GM18502 (cell line): ENCODE data around the gene ZNF784.
A peak's percentile ranks its signal among the peaks of the same experiment; 100 is the strongest.

Experiments used
- ATAC-seq: cut with Tn5 transposase; IDR thresholded peaks from one replicate; pipeline ENCODE4 v1.9.1; 2021; ENCODE audit warnings: mild to moderate bottlenecking; ENCODE audit not compliant: unreplicated experiment, poor library complexity

The ZNF784 gene, protein sequence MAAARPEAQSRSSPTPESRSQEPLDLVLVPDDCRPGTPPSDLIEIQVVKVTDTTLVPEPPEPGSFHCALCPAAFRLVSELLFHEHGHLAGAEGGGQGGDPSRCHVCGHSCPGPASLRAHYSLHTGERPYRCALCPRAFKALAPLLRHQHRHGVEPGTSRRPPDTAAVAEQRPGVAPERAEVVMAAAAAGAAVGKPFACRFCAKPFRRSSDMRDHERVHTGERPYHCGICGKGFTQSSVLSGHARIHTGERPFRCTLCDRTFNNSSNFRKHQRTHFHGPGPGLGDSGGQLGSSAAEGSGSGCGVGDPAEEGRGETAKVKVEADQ

DNA sequence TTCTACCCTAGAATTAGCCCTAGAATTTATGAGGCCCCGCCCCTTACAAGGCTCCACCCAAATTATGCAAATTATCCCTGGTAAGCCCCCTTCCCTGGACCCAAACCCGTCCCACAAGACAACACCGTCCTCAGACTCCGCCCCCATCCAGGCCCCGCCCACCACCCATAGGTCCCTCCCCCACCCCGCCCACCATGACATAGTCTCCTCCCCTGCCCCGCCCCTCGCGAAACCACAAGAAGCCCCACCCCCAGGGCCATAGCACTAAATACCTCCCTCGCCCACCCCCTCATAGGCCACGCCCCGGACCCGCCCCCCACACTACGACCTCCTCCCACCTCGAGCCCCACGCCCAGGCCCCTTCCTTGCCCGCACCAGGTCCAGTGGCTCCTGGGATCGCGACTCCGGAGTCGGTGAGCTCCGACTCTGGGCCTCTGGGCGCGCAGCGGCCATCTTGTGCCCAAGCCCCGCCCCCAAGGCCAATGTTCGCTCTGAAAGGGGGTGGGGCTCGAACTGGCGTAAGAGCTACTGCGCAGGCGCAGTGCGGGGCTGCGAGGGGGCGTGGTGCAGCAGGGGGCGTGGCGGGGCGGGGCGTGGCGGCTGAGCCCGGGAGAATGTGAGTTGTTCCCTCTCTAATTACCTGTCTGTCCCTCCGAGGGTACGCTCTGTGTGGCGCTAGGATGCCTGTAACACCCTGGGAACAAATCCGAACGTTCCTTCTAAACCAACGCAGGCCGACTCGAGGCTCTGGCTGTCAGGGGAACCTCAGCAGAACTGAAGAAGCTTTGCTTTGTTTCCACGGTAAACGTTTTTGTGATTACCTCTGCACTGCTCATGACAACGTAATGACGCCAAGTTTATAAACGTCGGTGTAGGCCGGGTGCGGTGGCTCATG is at the start of gene ZNF784:
TSS of gene ZNF784 (minus strand) at position 458 of the 895 bp plus-strand sequence. CDS start at position 453, 5 bp downstream.
- ATAC-seq, result peak; percentile 63

DNA sequence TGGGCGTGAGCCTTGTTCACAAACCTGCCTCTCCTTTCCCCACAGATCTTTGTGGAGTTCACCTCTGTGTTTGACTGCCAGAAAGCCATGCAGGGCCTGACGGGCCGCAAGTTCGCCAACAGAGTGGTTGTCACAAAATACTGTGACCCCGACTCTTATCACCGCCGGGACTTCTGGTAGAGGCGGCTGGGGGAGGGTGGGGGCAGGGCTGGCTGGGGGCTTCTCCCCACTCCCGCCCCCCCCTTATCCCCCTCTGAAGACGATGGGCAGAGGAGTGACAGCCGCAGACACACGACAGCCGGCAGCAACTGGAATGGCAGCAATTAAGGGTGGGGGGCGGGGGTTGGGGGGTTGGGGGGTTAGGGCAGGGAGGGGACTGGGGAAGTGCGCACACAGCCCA is 49.5 kb upstream of the ZNF784 start:
- ATAC-seq, result no peak

DNA sequence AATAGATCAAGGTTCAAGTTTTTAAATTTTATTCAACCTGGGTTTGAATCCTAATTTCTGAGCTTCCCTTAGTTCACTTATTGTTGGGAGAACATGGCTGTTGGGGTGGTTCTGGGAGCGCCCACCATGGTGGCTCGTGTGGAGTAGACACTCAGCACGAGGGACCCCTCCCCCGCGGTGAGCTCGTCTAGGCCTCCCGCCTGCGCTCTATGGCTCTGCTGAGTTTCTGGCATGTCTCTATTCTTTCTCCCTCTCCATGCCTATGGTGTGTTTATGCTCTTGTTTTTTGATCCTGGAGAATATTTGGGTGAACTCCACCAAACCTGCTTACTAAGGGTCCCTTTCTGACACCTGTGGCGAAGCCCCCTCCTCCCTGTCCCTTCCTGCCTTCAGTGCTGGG is 49.1 kb upstream of the ZNF784 start:
- no peak for ATAC-seq

GRCh38 chr19:55672418-55672817 is 48.1 kb upstream of the ZNF784 start:
- no peak for ATAC-seq

DNA sequence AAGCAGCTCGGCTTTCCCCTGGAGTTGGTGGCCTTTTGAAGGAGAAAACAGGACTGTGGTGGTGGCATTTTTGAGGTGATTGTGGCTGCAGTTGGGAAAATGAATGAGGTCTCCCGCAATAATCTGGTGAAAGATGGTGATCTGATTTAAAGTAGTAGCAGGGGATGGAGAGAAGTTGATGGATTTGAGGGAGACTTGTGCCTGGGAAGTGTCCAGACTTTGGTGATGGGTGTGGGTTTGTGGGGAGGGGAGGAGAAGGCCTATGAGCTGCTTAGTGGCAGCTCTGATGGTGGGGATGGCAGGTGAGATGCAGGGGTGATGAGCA is 46.6 kb upstream of the ZNF784 start:
- no peak for ATAC-seq

GRCh38 chr19:55670280-55671053 is 46.1 kb upstream of the ZNF784 start:
- no peak for ATAC-seq

DNA sequence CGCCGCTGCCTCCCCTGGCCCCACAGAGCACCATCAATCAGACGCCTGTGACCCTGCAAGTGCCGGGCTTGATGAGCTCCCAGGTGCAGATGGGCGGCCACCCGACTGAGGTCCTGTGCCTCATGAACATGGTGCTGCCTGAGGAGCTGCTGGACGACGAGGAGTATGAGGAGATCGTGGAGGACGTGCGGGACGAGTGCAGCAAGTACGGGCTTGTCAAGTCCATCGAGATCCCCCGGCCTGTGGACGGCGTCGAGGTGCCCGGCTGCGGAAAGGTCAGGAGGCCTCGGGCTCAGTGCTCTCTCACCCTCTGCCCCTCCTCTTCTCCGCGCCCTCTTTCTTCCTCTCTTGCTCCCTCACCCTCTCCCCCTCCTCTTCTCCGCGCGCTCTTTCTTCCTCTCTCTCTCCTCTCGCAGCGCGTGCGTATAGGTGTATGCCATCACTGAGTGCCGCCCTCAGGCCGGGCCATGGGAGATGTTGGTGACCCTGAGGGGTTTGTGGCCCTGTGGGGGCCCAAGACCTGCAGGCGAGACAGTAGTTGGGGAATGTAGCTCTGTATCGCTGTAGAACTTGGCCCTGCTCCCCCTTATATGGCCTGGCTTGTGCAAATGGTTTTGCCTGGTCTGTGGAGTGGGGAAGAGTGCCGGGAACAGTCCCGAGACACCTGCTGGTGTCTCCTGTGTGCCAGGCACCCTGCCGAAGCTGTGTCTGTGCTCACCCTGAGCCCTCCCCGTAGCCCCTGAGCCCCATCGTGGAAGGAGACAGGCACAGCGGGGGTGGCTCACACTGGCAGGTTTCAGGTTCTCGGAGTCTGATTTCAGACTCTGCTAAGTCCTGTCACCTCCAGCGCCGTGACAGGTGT is 45.3 kb upstream of the ZNF784 start:
- ATAC-seq, result no peak

DNA sequence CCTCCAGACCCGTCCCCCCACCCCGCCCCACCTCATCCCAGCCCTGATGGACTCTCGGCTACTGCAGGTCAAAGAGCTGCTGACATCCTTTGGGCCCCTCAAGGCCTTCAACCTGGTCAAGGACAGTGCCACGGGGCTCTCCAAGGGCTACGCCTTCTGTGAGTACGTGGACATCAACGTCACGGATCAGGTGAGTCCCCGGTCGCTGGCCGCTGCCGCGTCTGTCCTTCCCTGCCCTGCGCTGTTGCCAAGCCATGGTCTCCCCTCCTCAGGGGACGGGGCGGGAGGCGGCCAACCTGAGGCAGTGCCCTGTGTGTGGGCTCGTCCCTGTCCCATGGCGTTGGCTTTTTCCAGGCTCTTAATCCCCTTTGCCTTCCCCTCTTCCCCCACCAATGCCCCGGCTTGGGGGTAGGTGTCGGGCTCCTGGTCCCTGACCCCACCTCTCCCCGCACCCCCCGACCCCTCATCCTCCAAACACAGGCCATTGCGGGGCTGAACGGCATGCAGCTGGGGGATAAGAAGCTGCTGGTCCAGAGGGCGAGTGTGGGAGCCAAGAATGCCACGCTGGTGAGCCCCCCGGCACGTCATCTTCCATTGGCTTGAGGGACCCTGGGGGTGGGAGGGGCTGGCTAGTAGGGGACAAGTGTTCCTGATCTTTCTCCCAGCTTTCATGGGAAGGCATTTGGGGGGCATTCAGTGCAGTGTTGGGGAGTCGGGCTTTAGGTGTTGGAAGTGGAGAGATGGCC is 44.4 kb upstream of the ZNF784 start:
- ATAC-seq, result no peak

- no peak for ATAC-seq
Observed at GRCh38 chr19:55667958-55668357, 43.6 kb upstream of the ZNF784 start.

DNA sequence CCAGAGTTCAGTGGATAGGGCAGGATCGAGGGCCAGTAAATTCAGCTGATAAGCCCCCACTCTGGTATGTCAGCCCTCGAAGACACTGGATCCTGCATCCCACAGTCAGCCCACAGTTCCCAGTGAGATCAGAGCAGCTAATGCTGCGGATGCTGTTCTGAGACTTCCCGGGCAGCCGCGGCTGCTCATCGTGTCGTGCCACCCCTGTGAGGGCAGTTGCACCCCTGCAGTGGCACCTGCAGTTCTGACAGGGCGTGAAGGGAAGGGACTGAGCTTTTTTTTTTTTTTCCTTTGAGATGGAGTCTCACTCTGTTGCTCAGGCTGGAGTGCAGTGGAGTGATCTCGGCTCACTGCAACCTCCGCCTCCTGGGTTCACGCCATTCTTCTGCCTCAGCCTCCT is 43.1 kb upstream of the ZNF784 start:
- no peak for ATAC-seq

DNA sequence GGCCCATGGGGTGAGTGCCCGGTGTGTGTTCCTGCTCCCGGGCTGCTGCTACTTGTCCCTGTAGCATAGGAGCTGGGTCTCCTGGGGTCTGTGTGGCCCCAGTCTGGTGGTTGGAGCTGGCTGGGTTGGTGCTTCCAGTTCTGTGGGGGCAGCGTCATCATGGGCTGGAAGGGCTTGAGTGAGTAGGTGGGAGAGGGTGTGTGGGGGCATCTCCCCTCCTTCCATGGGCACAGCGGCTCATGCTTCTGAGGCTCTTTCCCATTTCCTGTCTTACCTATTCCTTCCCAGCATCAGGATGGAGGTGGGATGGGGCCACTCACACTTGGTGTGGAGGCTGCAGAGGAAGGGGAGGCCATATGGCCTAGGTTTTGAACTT is 42.6 kb upstream of the ZNF784 start:
- ATAC-seq, result no peak

GRCh38 chr19:55666343-55667005 is 42.1 kb upstream of the ZNF784 start:
- no peak for ATAC-seq

- ATAC-seq, result no peak
Observed at GRCh38 chr19:55663846-55664536, 39.6 kb upstream of the ZNF784 start.

DNA sequence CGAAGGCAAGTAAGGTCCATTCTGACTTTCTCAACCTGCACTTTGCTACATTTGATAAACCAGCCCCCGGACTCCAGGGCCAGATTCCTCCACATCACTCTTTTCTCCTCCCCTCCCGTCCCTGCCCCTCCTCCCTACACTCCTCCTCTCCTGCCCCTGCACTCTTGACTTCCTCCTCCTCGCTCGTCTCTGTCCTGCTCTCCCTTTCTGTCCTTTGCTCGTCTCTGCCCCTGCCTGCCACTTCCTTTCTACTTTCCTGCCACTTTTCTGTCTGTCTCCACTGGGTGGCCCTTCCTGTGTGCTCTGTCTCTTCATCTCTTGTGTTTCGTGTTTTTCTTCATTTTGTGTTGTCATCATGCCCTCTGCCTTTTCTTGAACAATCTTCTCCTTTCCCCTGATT is 37.5 kb upstream of the ZNF784 start:
- ATAC-seq, result no peak

GRCh38 chr19:55660991-55661390 is 36.6 kb upstream of the ZNF784 start:
- ATAC-seq, result no peak

DNA sequence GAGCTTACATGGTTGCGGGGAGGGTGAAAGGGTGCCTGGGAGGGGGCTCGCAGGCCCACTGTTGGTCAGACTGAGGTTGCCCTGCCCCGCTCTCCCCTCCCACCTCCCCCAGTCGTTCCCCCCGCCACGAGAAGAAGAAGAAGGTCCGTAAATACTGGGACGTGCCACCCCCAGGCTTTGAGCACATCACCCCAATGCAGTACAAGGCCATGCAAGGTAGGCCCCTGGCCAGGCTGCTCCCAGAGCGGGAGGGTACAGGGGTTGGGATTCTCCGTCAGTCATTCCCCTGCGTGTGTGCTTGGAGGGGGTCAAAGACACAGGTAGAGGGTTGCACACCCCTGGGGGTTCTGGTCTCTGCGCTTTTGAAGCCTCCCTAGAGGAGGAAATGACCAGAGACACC is 36.0 kb upstream of the ZNF784 start:
- ATAC-seq, result no peak

DNA sequence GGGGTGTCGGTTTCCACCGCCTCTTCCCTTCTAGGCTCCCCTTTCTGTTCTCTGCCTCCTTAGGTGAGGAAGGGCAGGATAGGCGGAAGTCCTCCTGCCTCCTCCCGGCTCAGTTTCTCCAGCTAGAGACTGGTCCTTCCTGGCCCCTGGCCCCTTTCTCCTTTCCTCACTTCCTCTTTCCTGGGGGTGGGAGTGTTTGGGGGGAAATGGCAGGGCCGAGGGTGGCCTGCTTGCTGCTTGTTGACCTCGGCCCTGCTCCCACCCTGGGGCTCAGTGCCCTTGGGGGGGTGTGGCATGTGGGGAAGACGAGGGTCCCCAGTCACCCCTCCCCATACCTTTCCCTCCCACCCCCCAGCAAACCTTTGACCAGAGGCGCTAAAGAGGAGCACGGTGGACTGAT is 35.5 kb upstream of the ZNF784 start:
- no peak for ATAC-seq

DNA sequence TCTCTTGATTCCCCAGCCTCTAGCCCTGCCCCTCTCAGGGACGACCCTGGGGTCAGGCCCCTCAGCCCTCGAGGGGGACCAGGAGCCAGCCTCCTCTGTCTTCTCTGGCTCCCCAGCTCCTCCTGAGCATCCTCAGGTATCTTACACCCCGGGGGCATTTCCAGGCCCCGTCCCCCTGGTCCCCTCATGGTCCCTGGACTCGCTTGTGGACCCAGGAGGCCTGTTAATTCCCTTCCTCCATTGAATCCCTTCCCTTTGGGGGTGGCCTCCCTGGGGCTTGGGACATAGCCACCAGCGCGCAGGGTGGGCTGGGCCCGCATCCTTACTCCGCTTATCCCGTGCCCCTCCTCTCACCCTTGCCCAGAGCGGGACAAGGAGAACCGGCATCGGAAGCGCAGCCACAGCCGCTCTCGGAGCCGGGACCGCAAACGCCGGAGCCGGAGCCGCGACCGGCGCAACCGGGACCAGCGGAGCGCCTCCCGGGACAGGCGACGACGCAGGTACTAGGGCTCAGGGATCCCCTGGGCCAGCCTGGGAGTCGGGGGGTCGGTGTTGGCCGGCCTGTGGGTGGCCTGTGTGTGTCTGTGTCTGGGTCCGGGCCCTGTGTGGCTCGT is 34.6 kb upstream of the ZNF784 start:
- no peak for ATAC-seq
